ENCODE measurements around the gene GAK. TPM values are rescaled to one million over a fixed set of nuclear protein-coding genes. Genes with fewer than 3 reads are reported as not detected.

The GAK gene
- polyA plus RNA-seq, 1 of the 3 experiments (the other 2 are of a cell fraction): 35.9 TPM

DNA sequence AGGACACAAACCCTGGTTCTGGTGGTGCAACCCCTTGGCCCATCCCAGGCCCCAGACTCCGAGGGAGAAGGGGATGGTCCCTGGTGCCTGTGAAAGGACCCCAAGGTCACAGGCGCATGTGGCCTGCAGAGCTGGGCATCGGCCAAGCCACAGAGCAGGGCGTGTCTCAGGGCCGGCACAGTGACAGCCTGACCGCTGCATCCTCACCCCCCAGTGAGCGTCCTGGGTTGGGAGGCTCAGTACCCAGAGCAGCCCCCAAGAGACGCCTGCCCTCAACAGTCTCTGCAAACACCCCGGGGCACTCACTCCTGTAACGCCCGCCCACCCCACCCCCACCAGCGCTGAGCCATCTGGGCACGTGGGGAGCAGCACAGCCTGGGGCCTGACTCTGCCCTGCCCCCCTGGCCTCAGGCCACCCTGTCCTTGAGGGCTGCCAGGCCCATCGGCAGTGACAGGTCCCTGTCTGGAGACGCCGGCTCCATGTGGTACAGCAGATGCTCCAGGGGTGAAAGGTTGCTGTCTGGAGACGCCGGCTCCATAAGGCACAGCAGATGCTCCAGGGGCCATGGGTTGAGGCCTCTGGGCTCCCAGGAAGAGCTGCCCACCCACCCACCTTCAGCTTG is 81.7 kb downstream of the GAK start:
- Histone ChIP-seq H3K36me3 (replicated peaks in 1 of 2; ENCODE audit: control insufficient read depth in 1 of 2, insufficient read depth in 2 of 2, low read length in 1 of 2) (peaks cover 0 to 13% of the 10 kb centered on the region in 2 experiments), H3K4me2 (no peak overlapping the region), H2AFZ (ENCODE audit: low read depth) (no peak overlapping the region), H3K9ac (no peak overlapping the region), H3K27ac (ENCODE audit: low read depth in 2 of 2, low read length in 1 of 2) (no peak overlapping the region), H3K4me1 (ENCODE audit: control insufficient read depth in 1 of 2, insufficient read depth in 2 of 2, low read depth in 1 of 2, low read length in 1 of 2) (no peaks in the 10 kb centered on the region; a peak in 1 of 4 replicates), H3K4me3 (ENCODE audit: low read depth in 2 of 2, low read length in 1 of 2) (no peak overlapping the region), H3K79me2 (ENCODE audit: insufficient read depth) (no peaks in the 10 kb centered on the region), H3K27me3 (ENCODE audit: insufficient read depth) (no peaks in the 10 kb centered on the region), H4K20me1 (ENCODE audit: insufficient read depth) (no peaks in the 10 kb centered on the region), H3F3A (replicated peaks; ENCODE audit: insufficient read depth) (no peaks in the 10 kb centered on the region), H3K9me2 (no peaks in the 10 kb centered on the region), H3K9me3 (no peaks in the 10 kb centered on the region)
- POLR2A ChIA-PET: no interaction called here
- DNase-seq: peak; percentile 28
- WGBS (ENCODE audit: low lambda C conversion rate): 67% methylated on average over 1 of the region's 18 CpGs
- TF ChIP-seq SIN3A (IDR thresholded peaks at IDR 0.05; ENCODE audit: borderline replicate concordance, low read depth, low read length) (no peak), NFIC (IDR thresholded peaks at IDR 0.05; ENCODE audit: borderline replicate concordance) (no peak), JUND (IDR thresholded peaks at IDR 0.05) (no peak), ELF1 (IDR thresholded peaks at IDR 0.05) (no peak), TAF1 (IDR thresholded peaks at IDR 0.05; ENCODE audit: borderline replicate concordance, low read depth, low read length) (no peak), CHD2 (IDR thresholded peaks at IDR 0.05; ENCODE audit: low read length, partially characterized antibody) (no peak), RAD21 (IDR thresholded peaks at IDR 0.05; ENCODE audit: low read length) (no peak), FOXJ3 (CRISPR knock-in tag; IDR thresholded peaks at IDR 0.05) (no peak), TCF12 (IDR thresholded peaks at IDR 0.05) (no peak), ZBTB33 (IDR thresholded peaks at IDR 0.05; ENCODE audit: borderline replicate concordance, low read depth) (no peak), GATA2 (CRISPR knock-in tag; IDR thresholded peaks at IDR 0.05) (no peak)
- TF ChIP-seq, protein P1, sequence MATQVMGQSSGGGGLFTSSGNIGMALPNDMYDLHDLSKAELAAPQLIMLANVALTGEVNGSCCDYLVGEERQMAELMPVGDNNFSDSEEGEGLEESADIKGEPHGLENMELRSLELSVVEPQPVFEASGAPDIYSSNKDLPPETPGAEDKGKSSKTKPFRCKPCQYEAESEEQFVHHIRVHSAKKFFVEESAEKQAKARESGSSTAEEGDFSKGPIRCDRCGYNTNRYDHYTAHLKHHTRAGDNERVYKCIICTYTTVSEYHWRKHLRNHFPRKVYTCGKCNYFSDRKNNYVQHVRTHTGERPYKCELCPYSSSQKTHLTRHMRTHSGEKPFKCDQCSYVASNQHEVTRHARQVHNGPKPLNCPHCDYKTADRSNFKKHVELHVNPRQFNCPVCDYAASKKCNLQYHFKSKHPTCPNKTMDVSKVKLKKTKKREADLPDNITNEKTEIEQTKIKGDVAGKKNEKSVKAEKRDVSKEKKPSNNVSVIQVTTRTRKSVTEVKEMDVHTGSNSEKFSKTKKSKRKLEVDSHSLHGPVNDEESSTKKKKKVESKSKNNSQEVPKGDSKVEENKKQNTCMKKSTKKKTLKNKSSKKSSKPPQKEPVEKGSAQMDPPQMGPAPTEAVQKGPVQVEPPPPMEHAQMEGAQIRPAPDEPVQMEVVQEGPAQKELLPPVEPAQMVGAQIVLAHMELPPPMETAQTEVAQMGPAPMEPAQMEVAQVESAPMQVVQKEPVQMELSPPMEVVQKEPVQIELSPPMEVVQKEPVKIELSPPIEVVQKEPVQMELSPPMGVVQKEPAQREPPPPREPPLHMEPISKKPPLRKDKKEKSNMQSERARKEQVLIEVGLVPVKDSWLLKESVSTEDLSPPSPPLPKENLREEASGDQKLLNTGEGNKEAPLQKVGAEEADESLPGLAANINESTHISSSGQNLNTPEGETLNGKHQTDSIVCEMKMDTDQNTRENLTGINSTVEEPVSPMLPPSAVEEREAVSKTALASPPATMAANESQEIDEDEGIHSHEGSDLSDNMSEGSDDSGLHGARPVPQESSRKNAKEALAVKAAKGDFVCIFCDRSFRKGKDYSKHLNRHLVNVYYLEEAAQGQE (IDR thresholded peaks at IDR 0.05; ENCODE audit: low read depth, low read length): no peak
- TF ChIP-seq, protein P2, sequence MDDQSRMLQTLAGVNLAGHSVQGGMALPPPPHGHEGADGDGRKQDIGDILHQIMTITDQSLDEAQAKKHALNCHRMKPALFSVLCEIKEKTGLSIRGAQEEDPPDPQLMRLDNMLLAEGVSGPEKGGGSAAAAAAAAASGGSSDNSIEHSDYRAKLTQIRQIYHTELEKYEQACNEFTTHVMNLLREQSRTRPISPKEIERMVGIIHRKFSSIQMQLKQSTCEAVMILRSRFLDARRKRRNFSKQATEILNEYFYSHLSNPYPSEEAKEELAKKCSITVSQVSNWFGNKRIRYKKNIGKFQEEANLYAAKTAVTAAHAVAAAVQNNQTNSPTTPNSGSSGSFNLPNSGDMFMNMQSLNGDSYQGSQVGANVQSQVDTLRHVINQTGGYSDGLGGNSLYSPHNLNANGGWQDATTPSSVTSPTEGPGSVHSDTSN (IDR thresholded peaks at IDR 0.05): no peak
- TF ChIP-seq, protein P3, sequence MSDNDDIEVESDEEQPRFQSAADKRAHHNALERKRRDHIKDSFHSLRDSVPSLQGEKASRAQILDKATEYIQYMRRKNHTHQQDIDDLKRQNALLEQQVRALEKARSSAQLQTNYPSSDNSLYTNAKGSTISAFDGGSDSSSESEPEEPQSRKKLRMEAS (IDR thresholded peaks at IDR 0.05; ENCODE audit: low read depth): no peak
- CTCF ChIA-PET: interaction anchor here (1.6 kb wide), 1 partner anchor 108 kb away, joined by 3 read pairs; no protein-coding TSS in a partner anchor

Measured in SK-N-SH (cell line).